ENCODE results near the gene MAIP1.

DNA sequence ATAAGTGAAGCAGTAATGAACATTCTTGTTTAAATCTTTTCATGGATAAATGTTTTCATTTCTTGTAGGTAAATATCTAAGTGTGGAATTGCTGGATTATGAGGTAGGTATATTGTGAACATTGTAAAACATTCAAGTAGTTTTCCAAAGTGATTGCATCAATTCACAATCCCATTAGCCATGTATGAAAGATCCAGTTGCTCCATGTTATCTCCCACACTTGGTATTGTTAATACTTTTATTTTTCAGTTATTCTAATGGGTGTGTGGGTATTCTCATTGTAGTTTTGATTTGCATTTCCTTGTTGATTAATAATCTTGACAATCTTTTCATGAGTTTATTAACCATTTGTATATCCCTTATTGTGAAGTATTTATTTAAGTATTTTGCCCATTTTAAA, 50.3 kb downstream of the MAIP1 start:
- TF ChIP-seq, protein P1, sequence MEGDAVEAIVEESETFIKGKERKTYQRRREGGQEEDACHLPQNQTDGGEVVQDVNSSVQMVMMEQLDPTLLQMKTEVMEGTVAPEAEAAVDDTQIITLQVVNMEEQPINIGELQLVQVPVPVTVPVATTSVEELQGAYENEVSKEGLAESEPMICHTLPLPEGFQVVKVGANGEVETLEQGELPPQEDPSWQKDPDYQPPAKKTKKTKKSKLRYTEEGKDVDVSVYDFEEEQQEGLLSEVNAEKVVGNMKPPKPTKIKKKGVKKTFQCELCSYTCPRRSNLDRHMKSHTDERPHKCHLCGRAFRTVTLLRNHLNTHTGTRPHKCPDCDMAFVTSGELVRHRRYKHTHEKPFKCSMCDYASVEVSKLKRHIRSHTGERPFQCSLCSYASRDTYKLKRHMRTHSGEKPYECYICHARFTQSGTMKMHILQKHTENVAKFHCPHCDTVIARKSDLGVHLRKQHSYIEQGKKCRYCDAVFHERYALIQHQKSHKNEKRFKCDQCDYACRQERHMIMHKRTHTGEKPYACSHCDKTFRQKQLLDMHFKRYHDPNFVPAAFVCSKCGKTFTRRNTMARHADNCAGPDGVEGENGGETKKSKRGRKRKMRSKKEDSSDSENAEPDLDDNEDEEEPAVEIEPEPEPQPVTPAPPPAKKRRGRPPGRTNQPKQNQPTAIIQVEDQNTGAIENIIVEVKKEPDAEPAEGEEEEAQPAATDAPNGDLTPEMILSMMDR (IDR thresholded peaks at IDR 0.05; ENCODE audit: low read length): no peak
- no peak for TF ChIP-seq EZH2phosphoT487 (IDR thresholded peaks at IDR 0.05; ENCODE audit: low read length)

Measured in MM.1S (cell line).